Glutamatergic neuron (in vitro differentiated cells): ENCODE results near the gene CCND1. TPM values are rescaled to one million over a fixed set of nuclear protein-coding genes. Genes with fewer than 3 reads are reported as not detected.

Experiments used
- DNase-seq: peaks from one replicate; pipeline ENCODE4 v3.0.0; 2022
- H3K27ac Mint-ChIP-seq: one replicate; pipeline ENCODE4 v1.8.0; 2020; ENCODE audit warnings: mild to moderate bottlenecking, mixed read lengths, inconsistent platforms; ENCODE audit not compliant: unreplicated experiment
- H3K27me3 Mint-ChIP-seq: one replicate; pipeline ENCODE4 v1.8.0; 2020; ENCODE audit warnings: mild to moderate bottlenecking, moderate library complexity, mixed read lengths, inconsistent platforms; ENCODE audit not compliant: unreplicated experiment
- H3K36me3 Mint-ChIP-seq: one replicate; pipeline ENCODE4 v1.8.0; 2020; ENCODE audit warnings: mild to moderate bottlenecking, mixed read lengths, inconsistent platforms; ENCODE audit not compliant: unreplicated experiment
- H3K4me1 Mint-ChIP-seq: one replicate; pipeline ENCODE4 v1.8.0; 2020; ENCODE audit warnings: mild to moderate bottlenecking, low read depth, mixed read lengths, inconsistent platforms; ENCODE audit not compliant: unreplicated experiment
- H3K4me3 Mint-ChIP-seq: one replicate; pipeline ENCODE4 v1.8.0; 2020; ENCODE audit warnings: mild to moderate bottlenecking, mixed read lengths, inconsistent platforms; ENCODE audit not compliant: unreplicated experiment
- H3K9me3 Mint-ChIP-seq: one replicate; pipeline ENCODE4 v1.8.0; 2020; ENCODE audit warnings: mild to moderate bottlenecking, moderate library complexity, mixed read lengths, inconsistent platforms; ENCODE audit not compliant: unreplicated experiment
- CTCF ChIP-seq: fragments of 200-600 bp; sonication (generic); IDR thresholded peaks from one replicate; pipeline ENCODE4 v1.5.0; 2021; ENCODE audit not compliant: partially characterized antibody, unreplicated experiment
- total RNA-seq: library from RNA; stranded (reverse); fragmentation: NEBNext Ultra II Directional; extraction: Animal tissue kit (Norgen Biotek cat#: 25700); gene quantifications from one replicate; pipeline ENCODE4 v1.2.1, GENCODE V29; 2021; ENCODE audit not compliant: unreplicated experiment

The CCND1 gene
- total RNA-seq, 1 donor from 2014 or later: 36.1 TPM

GRCh38 chr11:69609351-69609750 lies 31.6 kb upstream of the CCND1 start:
- Mint-ChIP-seq H3K4me3 (no peak overlapping the region), H3K9me3 (peaks cover 4% of the 10 kb centered on the region), H3K4me1 (peaks cover 8% of the 10 kb centered on the region), H3K36me3 (peaks cover 13% of the 10 kb centered on the region), H3K27ac (no peak overlapping the region), H3K27me3 (no peaks in the 10 kb centered on the region)
- DNase-seq: no peak
- TF ChIP-seq CTCF: no peak

- no peak overlapping the region for H3K27ac Mint-ChIP-seq
- peaks cover 13% of the 10 kb centered on the region for H3K36me3 Mint-ChIP-seq
- peaks cover 2% of the 10 kb centered on the region for H3K27me3 Mint-ChIP-seq
- no peak for TF ChIP-seq CTCF
- no peak for DNase-seq
- no peaks in the 10 kb centered on the region for H3K9me3 Mint-ChIP-seq
- no peak overlapping the region for H3K4me3 Mint-ChIP-seq
- peaks cover 10% of the 10 kb centered on the region for H3K4me1 Mint-ChIP-seq
These were observed 29.1 kb upstream of the CCND1 start for GRCh38 chr11:69611548-69612526.

GRCh38 chr11:69613594-69613993 lies 27.4 kb upstream of the CCND1 start:
- Mint-ChIP-seq H3K36me3 (peaks cover 8% of the 10 kb centered on the region), H3K27ac (no peak overlapping the region), H3K4me3 (no peak overlapping the region), H3K9me3 (no peaks in the 10 kb centered on the region), H3K27me3 (peaks cover 2% of the 10 kb centered on the region), H3K4me1 (peaks cover 10% of the 10 kb centered on the region)
- no peak for TF ChIP-seq CTCF
- DNase-seq: no peak

GRCh38 chr11:69614085-69614484 lies 26.9 kb upstream of the CCND1 start:
- Mint-ChIP-seq H3K9me3 (no peaks in the 10 kb centered on the region), H3K27ac (no peak overlapping the region), H3K4me3 (no peak overlapping the region), H3K27me3 (peaks cover 2% of the 10 kb centered on the region), H3K4me1 (peaks cover 10% of the 10 kb centered on the region), H3K36me3 (peaks cover 4% of the 10 kb centered on the region)
- no peak for TF ChIP-seq CTCF
- DNase-seq: no peak
